Measurements from ENCODE around the gene OASL.

The OASL gene

GRCh38 chr12:120989687-120990086 lies 49.4 kb downstream of the OASL start:
- DNase-seq: no peak

DNA sequence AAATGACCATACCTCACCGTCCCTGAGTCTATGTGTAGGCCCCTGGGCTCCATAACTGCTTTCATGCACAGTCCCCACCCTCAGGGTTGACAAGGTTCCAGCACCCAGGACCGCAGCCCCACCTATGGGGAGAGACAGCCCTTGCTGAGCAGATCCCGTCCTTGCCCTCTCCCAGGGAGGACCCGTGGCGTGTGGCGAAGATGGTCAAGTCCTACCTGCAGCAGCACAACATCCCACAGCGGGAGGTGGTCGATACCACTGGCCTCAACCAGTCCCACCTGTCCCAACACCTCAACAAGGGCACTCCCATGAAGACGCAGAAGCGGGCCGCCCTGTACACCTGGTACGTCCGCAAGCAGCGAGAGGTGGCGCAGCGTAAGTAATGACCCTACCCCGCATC lies 50.4 kb downstream of the OASL start:
- no peak for DNase-seq

DNA sequence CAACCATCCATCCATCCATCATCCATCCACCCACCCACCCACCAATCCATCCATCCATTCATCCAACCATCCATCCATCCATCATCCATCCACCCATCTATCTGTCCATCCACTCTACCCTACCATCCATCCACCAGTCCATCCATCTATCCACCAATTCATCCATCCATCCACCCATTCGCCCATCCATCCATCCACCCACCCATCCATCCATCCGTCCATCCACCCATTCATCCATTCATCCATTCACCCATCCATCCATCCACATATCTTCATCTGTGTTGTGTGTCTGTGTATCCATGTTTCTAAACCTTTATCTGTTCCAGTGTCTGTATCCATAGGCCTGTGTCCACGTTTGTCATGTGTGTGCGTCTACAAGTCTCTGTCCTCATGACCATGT lies 50.8 kb downstream of the OASL start:
- no peak for DNase-seq

DNA sequence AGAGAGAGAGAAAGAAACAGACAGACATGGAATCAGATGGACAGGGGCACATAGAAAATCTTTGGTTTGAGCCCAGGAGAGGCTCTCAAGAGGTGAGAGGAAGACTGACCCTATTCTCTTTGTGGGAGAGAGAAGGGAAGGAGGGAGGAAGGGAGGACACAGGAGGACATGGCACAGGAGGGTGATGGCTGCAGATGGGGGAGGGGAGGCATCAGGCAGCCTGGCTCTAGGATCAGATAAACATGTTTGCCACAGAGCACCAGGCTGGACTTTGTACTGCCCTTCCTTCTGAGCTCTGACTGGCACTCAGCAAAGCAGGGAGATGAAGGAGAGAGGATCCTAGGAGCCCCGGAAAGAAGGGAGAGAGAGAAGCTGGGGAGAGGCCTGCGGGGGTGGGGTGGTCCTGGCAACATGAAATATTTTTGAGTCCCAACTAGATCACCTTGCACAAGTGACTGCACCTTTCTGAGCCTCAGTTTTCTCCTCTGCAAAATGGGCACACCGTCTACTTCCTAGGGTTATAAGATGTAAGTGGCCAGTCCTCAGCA lies 54.6 kb downstream of the OASL start:
- DNase-seq: no peak

GRCh38 chr12:120983759-120984158 lies 55.3 kb downstream of the OASL start:
- no peak for DNase-seq

DNA sequence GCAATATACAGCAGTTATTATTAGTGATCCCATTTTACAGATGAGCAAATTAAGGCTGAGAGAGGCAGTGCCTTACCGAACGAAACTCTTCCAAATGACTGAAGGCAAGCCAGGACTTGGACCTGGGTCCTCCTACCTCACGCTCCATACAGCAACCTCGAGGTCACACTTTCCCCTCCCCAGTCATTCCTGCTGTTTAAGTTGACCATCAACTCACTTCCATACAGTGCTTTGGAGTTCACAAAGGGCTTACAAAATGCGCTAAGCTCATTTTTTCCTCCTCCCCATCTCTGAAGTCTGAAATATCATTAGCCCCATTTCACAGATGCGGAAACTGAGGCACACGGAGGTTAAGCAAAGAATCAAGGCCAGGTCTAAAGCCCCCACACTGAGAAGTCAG lies 56.4 kb downstream of the OASL start:
- no peak for DNase-seq

GRCh38 chr12:120981407-120981941 lies 57.6 kb downstream of the OASL start:
- no peak for DNase-seq

DNA sequence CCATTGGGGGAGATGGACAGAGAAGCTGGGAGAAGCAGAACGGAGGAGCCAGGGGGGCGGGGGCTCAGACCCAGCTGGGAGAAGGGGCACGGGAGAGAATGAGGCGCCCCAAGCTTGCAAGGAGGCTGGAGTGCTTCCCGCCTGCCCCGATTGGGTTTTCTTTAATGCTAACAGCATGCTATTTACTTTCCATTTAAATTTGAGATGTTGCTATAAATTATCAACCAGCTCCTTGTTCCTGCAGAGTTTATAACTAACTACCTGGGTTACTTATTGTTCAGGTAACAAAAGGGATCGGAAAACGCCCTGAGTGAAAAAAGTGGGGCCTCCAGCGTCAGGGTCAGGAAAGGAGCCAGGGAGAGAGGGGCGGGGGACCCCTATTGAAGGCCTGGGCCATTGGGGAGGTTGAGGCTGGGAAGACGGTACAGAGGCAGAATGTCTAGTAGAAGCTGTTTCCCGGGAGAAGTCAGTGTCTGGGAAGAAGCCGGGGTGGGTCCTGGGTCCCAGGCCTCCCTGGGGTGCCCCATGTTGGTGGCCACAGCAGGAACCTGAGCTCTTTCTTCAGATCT lies 58.2 kb downstream of the OASL start:
- no peak for DNase-seq

GRCh38 chr12:120979862-120980696 lies 59.0 kb downstream of the OASL start:
- no peak for DNase-seq

DNA sequence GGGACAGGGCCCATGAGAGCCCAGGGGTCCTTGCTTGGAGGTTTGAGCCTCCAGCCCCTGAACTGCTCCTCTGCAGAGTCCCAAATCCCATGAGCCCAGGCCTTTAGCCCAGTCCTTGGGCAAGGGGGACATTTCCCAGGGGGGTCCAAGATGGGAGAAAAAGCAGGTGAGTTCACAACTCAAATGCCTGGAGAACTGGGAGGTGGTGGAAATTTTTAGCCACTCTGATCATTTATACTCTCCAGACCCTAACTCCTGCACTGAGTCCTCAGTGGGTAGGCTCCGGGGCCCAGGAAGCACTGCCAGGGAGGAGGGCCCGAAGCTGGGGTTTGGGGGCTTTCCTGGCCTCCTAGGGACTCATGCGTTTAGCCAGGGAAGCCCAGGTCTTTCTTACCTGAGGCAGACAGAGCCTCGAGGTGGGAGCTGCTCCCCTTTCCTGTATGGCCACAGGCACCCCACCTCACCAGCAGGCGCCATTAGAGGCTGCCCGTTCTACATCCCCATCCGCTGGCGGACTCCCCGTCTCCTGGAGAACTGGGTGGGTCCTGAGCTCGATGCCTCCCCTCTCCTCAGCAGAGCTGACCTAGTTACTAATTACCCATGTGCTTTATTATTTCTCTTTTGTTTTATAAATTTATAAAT lies 59.7 kb downstream of the OASL start:
- no peak for DNase-seq

GRCh38 chr12:120978296-120979219 lies 60.5 kb downstream of the OASL start, which contains the start of gene HNF1A:
Gene HNF1A, plus strand, starts transcription at chr12:120978543. Its CDS starts 226 bp downstream, at chr12:120978769.
- DNase-seq: no peak

GRCh38 chr12:120977531-120978295 lies 61.3 kb downstream of the OASL start:
- DNase-seq: no peak

GRCh38 chr12:120972870-120973543 lies 66.0 kb downstream of the OASL start:
- no peak for DNase-seq

- DNase-seq: peak; percentile 31
Measured at GRCh38 chr12:120971299-120972180, 67.5 kb downstream of the OASL start.

DNA sequence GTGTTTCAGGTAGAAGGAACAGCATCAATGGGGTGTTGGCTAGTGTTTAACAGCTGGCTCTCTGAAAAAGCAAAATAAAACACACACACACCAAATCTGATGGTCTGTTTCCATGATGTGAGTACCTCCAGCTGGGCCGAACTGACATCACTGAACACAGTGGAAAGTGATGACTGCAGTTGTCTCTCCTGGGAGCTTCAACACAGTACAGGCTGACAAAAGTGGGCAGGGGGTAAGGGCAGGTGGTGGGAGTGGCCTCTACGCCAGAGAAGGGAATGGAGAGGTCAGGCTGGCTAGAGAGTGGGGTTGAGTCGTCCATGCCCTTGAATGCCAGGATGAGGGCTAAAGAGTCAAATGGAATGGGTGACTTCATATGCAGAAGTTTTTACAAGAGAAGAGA lies 68.7 kb downstream of the OASL start:
- DNase-seq: no peak

All from stimulated activated CD4-positive, alpha-beta T cell treated with anti-CD3 and anti-CD28 coated beads, Interleukin-4, amount 100 ng/mL, for 24 hours (primary cell).